HG02763 (cell line): ENCODE data around the gene IRF3.
"Not testable (repeated sequence)": the region's sequence is repeated elsewhere in the genome, so short reads cannot be mapped to it uniquely, and the experiment has no call there.

ENCODE experiments used
- ATAC-seq: cut with Tn5 transposase; IDR thresholded peaks from one replicate; pipeline ENCODE4 v1.9.1; 2021; ENCODE audit warnings: mild to moderate bottlenecking, moderate library complexity; ENCODE audit not compliant: unreplicated experiment

The IRF3 gene

DNA sequence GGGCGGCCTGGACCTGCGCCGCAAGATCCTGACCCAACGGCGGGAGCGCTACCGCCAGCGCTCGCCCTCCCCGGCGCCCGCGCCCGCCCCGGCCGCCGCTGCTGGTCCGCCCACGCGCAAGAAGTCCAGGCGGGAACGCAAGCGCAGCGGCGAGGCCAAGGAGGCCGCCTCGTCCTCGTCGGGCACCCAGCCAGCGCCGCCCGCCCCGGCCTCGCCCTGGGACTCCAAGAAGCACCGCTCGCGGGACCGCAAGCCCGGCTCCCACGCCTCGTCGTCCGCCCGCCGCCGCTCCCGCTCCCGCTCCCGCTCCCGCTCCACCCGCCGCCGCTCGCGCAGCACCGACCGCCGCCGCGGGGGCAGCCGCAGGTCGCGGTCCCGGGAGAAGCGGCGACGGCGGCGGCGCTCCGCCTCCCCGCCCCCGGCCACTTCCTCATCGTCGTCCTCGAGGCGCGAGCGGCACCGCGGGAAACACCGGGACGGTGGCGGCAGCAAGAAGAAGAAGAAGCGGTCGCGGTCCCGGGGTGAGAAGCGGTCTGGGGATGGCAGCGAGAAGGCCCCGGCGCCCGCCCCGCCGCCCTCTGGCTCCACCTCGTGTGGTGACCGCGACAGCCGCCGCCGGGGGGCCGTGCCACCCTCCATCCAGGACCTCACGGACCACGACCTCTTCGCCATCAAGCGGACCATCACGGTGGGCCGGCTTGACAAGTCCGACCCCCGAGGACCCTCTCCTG is 13.7 kb downstream of the IRF3 start:
- ATAC-seq, result no peak

- ATAC-seq, result no peak
These were observed 14.4 kb downstream of the IRF3 start for GRCh38 chr19:49651029-49651819.

DNA sequence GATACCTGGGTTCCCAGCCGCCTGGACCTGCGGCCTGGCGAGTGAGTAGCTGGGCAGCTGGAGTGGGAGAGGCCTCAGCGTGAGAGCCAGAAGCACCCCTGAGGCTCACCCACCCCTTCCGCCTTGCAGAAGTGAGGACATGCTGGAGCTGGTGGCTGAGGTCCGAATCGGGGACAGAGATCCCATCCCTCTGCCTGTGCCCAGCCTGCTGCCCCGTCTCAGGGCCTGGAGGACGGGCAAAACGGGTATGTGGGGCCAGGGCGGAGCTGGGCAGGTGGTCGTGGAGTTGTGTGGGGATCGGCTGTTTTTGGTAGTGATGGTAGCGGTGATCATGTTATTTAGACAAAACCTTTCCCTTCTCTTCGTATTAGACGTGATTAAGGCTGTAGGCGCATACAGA is 19.1 kb downstream of the IRF3 start:
- ATAC-seq, result no peak

GRCh38 chr19:49645995-49646394 is 19.7 kb downstream of the IRF3 start:
- no peak for ATAC-seq

DNA sequence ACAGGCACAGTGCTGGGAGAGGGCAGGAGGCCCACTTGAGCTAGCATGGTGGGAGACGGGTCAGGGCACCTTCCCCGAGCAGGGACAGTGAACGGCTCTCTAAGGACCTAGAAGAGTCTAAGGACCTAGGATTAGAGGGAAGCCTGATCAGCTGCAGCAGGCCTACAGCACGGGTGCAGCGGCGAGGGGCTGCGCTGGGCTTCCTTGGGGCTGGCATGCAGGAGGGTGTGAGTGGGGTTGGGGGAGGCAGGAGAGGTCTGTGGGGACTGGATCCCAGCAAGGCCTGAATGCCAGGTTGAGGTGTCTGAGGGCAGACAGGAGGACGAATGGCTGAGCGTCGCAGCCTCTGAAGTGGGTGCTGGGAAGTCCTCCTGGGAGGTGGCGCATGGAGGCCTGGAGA is 20.1 kb downstream of the IRF3 start:
- ATAC-seq, result no peak

- no peak for ATAC-seq
These were observed 22.2 kb downstream of the IRF3 start for GRCh38 chr19:49643466-49643865.

- no peak for ATAC-seq
These were observed 23.1 kb downstream of the IRF3 start for GRCh38 chr19:49642492-49643035.

DNA sequence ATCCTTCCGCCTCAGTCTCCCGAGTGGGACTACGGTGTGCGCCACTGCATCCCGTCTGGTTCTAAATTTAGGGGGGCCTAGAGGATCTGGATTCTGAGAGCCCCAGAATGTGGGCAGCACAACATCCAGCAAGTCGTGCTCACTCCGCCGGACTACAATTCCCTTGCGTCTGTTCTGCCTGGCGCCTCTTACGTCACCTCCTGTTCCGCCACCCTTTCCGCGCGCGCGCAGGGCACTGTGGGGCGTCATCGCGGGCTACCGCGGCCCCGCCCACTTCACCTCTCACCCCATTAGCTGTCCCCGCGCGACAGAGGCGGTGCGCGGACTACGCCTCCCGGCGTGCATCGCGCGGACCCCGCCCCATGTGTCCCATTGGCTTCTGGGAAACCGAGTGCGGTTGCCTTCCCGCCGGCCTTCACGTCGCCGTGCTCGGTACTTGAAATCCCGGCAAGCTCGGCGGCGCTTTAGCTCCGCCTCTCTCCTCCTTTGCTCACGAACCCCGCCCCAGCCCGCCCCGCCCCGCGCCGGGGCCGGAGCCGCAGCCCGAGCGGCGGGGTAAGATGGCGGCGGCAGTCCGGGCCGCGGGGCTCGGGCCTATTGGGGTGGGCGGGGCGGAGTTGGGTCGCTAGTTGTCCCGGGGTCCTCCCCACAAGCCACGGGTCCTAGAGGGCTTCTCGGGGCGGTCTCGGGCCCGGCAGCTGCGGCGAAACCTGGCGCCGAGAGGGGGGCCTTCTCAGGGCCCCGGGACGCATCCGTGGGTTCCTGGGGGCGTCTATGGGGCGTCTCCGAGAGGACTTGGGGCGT is 23.8 kb downstream of the IRF3 start, which contains the start of gene SCAF1:
TSS of gene SCAF1 (plus strand) at position 522 of the 804 bp plus-strand sequence. CDS start 2,818 bp downstream, outside the sequence.
- ATAC-seq, result peak; percentile 63

GRCh38 chr19:49640113-49640898 is 25.4 kb downstream of the IRF3 start, which contains the start of gene RRAS:
Gene RRAS, minus strand, starts transcription at chr19:49640143. Its CDS starts 45 bp downstream, at chr19:49640098.
- peak; percentile 59 for ATAC-seq

GRCh38 chr19:49639401-49640112 is 26.1 kb downstream of the IRF3 start:
- ATAC-seq, result no peak

DNA sequence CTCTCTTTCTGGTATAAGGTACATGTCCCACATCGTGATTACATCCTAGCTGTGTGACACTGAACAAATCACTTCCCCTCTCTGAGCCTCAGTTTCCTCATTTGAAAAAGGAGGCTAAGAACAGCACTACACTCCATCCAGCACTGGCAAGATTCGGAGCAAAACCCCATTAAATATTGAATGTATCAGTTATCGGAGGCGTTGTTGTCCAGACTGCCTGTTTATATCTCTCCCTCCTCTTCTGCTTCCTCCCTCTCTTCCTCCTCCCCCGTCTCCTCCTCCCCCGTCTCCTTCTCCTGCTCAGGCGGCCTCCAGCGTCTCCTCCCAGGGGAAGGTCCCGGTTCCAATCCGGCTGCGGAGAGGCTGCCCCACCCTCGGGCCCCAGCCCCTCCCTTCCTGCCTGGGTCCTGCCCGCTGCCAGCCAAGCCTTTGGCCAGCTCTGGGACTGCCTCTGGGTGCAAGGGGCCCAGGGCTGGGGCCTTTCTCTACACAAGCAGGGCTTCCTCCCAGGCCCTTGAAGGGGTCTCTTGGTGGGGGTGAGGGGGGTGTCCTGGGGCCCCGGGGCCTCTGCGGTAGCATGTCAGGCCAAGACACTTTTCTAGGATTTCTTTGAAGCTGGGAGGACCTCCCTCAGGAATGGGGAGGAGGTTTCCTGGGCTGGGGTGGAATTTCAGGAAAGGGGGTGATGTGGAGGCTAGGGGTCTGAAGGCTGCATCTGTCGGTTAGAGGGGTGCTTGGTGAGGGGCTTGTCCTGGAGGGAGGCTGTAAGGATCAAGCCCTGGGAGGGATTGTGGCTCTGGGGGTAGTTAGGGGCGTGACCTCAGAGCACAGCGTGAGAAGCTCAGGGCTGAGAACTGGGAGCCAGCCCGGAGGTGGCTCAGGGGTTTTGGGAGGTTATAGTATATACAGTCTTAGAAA is 27.6 kb downstream of the IRF3 start:
- no peak for ATAC-seq

GRCh38 chr19:49636233-49636932 is 29.3 kb downstream of the IRF3 start:
- no peak for ATAC-seq

DNA sequence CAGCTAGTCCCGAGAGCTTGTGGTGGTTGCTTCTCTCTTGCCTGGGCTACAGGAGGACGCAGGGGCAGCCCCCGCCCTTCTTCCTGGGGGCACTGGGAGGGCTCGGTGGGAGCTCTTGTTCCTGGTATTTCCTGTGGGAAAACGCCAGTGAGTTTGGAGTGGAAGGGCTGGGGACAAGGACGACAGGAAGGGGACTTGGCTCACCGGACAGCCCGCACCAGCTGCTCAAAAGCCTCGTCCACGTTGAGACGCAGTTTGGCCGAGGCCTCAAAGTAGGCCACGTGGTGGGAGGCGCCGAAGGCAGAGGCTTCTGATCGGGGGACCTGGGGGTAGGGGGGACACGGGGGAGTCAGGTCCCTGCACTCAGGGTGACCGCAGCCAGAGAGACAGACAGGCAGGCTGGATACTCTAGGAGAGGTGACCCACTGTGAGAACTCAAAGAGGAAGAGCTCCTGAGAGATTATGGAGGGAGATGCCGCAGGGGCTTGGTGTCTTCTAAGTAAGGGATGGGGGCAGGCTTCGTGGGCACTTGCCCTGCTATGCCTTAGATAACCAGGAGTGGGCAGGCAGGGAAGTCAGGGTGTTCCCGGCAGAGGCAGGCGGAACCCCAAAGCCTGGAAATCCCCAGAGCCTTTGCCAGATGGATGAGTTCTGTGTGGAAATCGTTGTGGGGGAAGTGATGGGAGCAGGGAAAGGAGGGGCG is 30.0 kb downstream of the IRF3 start:
- no peak for ATAC-seq

DNA sequence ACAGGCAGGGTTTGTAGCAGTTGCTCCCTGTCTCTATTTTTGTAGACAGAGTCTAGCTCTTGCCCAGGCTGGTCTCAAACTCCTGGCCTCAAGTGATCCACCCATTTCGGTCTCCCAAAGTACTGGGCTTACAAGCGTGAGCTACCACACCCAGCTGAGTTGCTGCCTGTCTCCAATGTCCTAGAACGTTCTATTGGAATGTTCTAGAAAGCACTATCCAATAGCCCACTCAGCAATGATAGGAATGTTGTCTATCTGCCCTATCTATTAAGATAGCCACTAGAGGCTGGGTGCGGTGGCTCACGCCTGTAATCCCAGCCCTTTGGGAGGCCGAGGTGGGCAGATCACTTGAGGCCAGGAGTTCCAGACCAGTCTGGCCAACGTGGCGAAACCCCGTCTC is 32.4 kb downstream of the IRF3 start:
- not testable (repeated sequence) for ATAC-seq

DNA sequence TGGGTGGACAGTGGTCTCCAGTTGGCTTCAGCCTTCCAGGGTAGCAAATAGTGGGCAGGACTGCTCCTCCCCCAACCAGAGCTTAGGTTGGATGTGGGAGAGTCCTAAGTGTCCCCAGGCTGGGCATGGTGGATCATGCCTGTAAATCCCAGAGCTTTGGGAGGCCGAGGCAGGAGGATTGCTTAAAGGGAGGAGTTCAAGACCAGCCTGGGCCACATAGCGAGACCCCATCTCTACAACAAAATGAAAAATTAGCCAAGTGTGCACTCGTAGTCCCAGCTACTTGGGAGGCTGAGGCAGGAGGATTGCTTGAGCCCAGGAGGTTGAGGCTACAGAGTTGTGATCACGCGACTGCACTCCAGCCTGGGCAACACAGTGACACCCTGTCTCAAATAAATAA is 33.1 kb downstream of the IRF3 start:
- ATAC-seq, result no peak

DNA sequence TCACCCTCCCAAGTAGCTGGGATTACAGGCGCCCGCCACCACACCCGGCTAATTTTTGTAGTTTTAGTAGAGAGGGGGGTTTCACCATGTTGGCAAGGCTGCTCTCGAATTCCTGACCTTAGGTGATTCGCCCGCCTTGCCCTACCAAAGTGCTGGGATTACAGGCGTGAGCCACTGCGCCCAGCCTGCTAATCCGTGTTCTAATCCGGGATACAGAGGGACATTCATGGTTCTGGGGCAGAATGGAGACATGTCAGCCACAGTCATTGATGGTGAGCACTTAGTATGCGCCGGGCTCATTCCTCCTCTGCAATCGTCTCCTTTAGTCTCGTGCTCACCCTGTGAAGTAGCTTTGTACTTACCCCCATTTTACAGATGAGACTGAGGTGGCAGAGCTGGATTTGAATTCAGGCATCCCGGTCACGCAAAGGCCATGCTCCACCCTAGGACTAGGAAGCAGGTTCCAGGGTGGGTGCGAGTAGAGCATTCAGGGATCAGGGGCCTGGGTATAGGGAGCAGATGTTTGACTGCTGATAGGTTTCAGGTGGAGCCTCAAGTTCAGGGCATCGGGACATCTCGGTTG is 34.0 kb downstream of the IRF3 start:
- no peak for ATAC-seq

DNA sequence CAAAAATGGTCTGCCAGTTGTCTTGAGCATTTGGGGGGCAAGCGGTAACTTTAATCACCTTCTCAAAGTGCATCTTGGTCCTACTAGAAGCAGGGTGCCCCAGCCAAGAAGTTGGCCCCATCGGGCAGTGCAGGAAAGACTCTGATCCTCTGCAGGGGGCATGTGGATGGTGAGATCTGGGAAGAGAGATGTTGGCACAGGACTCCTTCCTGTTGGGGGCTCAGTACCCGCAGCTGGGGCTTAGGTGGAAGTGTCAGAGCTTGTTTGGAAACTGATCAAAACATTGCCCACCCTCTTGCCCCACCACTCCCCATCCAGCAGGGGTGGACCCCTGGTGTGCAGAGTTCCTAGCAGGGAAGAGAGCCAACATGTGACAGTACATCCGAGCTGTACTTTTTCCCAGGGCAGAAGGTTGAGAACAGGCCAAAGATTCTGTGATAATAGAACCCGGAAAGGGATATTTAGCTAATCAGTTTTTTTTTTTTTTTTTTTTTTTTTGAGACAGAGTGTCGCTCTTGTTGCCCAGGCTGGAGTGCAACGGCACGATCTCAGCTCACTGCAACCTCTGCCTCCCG is 34.6 kb downstream of the IRF3 start:
- no peak for ATAC-seq
